WERI-Rb-1 (cell line): Measurements from ENCODE around the gene SAMD10.

Experiments
- DNase-seq: peaks from one replicate; pipeline ENCODE4 v3.0.0-alpha.2; 2020
- H3K27ac ChIP-seq: fragments of 250-450 bp; sonication (Bioruptor Pico); 2 replicates; pipeline ENCODE4 v1.5.1; 2020; ENCODE audit warnings: mild to moderate bottlenecking, moderate library complexity
- H3K27me3 ChIP-seq: fragments of 250-450 bp; sonication (Bioruptor Pico); 2 replicates; pipeline ENCODE4 v1.5.1; 2021; ENCODE audit warnings: mild to moderate bottlenecking, low read depth, moderate library complexity; ENCODE audit not compliant: insufficient read depth, severe bottlenecking
- H3K36me3 ChIP-seq: fragments of 250-450 bp; sonication (Bioruptor Pico); 2 replicates; pipeline ENCODE4 v1.5.1; 2020; ENCODE audit warnings: mild to moderate bottlenecking, moderate library complexity
- H3K4me3 ChIP-seq: 2 replicates; pipeline ENCODE4 v1.5.1; 2011; ENCODE audit warnings: low read depth, mild to moderate bottlenecking, control low read depth, low read length
- H3K9me3 ChIP-seq: fragments of 250-450 bp; sonication (Bioruptor Pico); 2 replicates; pipeline ENCODE4 v1.5.1; 2021; ENCODE audit warnings: mild to moderate bottlenecking, moderate library complexity; ENCODE audit not compliant: severe bottlenecking
- TF ChIP-seq, protein P1 (sequence below): IDR thresholded peaks from 2 replicates; pipeline ENCODE4 v1.5.1; 2011; ENCODE audit warnings: low read depth, mild to moderate bottlenecking, control low read depth, inconsistent platforms, low read length

SAMD10 gene

DNA sequence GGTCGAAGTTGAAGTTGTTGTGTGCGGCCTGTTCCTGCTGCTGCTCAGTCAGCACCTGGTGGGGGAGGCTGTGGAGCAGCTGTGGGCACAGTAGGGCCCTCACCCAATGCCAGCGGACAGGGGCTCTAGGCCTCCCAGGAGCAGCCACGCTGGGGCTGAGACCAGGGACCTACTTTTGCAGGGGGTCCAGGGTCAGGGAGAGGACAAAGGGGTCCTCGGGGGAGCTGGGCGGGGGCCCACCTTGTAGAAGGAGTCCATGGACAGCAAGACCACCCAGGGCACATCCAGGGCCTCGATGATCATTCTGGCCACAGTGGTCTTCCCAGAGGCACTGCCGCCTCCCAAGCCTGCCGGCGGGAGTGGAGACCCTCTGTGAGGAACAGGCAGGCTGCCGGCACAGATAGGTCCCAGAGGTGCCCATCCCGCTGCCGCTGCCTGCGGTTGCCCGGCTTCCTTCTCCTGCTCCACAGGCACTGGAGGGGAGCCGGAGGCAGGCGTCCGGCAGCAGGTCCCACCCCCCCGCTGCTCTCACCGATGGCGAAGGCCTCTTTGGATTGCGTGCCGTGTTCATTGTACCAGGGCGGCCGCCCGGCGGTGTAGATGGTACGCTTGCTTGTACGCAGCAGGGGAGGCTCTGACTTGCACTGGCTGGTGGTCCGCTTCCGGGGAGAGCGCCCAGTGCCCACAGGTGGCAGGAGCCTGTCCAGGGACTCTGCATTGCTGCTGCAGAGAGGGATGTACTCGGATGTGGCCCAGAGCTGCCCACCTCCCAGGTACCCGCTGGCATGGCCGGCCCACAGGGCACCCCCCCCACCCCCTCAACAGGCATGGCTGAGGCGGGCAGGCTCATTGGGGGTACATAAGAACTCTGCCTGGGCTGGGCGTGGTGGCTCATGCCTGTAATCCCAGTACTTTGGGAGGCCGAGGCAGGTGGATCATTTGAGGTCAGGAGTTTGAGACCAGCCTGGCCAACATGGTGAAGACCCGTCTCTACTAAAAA lies 33.2 kb downstream of the SAMD10 start:
- no peak for DNase-seq
- Histone ChIP-seq H3K4me3 (no peak overlapping the region), H3K27ac (no peak overlapping the region), H3K27me3 (no peaks in the 10 kb centered on the region), H3K9me3 (no peaks in the 10 kb centered on the region), H3K36me3 (peaks cover 2% of the 10 kb centered on the region; the same call in 1 of the 2 replicates)
- TF ChIP-seq, protein P1, sequence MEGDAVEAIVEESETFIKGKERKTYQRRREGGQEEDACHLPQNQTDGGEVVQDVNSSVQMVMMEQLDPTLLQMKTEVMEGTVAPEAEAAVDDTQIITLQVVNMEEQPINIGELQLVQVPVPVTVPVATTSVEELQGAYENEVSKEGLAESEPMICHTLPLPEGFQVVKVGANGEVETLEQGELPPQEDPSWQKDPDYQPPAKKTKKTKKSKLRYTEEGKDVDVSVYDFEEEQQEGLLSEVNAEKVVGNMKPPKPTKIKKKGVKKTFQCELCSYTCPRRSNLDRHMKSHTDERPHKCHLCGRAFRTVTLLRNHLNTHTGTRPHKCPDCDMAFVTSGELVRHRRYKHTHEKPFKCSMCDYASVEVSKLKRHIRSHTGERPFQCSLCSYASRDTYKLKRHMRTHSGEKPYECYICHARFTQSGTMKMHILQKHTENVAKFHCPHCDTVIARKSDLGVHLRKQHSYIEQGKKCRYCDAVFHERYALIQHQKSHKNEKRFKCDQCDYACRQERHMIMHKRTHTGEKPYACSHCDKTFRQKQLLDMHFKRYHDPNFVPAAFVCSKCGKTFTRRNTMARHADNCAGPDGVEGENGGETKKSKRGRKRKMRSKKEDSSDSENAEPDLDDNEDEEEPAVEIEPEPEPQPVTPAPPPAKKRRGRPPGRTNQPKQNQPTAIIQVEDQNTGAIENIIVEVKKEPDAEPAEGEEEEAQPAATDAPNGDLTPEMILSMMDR = no peak

DNA sequence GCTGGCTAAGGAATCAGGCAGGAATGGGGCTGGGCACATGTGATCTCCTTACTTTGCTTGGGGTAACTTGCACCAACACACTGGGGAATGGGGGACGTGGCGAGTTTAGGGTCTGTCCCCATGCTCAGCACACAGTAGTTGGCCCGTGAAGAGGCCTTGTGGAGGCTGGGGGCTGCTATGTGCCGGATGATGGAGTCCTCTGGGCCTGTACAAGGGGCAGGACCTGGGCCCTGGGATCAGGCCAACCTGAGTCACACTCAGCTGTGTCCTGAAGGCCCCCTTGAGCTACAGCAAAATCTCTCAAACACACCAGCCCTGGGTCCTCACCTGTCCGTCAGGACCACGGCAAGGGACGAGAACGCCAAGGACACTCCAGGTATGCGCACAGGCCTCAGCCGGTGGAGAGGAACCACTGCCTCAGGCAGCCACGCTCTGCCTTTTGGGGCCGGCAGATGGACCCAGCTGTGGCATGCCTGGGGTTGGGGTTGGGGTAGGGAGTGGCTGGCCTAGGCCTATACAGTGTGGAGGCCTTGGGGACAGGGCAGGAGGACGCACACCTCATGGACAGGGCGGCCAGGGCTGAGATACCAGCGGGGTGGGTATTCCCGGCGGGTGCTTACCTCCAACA lies 34.3 kb downstream of the SAMD10 start:
- Histone ChIP-seq H3K27ac (no peak overlapping the region), H3K27me3 (no peaks in the 10 kb centered on the region), H3K4me3 (no peak overlapping the region), H3K9me3 (no peaks in the 10 kb centered on the region), H3K36me3 (peaks cover 8% of the 10 kb centered on the region)
- DNase-seq = no peak
- TF ChIP-seq, protein P1 = no peak

DNA sequence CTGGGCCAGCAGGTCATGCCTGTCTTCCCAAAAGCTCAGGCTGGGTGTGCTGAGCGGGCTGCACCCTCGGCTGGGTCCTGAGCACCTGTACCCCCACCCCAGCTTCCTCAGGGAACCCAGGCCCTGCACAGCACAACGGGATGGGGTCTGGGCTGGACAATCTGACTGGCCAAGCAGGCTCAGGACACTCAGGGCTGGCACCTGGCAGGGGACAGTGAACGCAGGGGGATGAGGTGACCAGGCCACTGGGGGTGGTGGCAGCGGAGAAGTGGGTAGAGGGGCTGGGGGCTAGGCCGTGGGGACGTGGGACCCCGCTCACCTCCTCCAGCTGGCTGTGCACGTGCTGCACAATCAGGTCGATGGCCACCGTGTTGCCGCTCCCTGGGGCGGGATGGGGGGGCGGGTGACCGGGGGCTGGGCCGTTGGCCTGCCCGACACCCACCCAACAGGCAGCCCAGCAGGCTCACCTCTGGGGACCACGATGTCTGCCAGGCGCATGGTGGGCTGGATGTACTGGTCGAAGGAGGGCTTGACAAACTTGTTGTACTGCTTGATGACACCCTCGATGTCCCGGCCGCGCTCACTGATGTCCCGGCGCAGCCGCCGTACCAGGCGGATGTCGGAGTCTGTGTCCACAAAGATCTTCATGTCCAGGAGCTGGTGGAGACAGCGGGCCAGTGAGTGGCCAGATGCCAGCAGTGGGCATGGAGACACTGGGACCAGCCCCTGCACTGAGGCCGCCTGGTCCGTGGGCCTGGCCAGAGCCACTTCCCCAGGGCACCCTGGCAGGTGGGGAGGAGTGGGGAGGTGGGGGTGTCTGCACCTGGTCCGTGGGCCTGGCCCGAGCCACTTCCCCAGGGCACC lies 35.1 kb downstream of the SAMD10 start:
- H3K36me3 ChIP-seq = peaks cover 9% of the 10 kb centered on the region

DNA sequence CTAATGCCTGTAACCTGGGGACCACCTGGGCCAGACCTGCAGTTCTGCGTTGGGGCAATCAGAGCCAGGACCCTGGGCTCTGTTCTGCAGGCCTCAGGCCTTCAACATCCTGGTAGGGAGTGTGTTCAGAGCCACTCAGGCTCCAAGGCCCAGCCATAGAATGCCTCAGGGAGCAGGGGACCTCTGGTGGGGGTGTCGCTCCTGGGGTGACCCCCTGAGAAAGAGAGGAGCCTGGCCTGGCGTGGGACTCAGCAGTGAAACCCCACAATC lies 35.7 kb downstream of the SAMD10 start:
- no peak overlapping the region for H3K27ac ChIP-seq
- H3K27me3 ChIP-seq = no peaks in the 10 kb centered on the region
- peaks cover 9% of the 10 kb centered on the region for H3K36me3 ChIP-seq
- TF ChIP-seq, protein P1 = no peak
- no peak for DNase-seq
- H3K9me3 ChIP-seq = no peaks in the 10 kb centered on the region
- no peak overlapping the region for H3K4me3 ChIP-seq

More for the DNA sequence above, 35.1 kb downstream of the SAMD10 start:
- H3K9me3 ChIP-seq = no peaks in the 10 kb centered on the region
- no peak overlapping the region for H3K27ac ChIP-seq
- H3K4me3 ChIP-seq = no peak overlapping the region
- no peaks in the 10 kb centered on the region for H3K27me3 ChIP-seq
- DNase-seq = no peak
- TF ChIP-seq, protein P1 = no peak

DNA sequence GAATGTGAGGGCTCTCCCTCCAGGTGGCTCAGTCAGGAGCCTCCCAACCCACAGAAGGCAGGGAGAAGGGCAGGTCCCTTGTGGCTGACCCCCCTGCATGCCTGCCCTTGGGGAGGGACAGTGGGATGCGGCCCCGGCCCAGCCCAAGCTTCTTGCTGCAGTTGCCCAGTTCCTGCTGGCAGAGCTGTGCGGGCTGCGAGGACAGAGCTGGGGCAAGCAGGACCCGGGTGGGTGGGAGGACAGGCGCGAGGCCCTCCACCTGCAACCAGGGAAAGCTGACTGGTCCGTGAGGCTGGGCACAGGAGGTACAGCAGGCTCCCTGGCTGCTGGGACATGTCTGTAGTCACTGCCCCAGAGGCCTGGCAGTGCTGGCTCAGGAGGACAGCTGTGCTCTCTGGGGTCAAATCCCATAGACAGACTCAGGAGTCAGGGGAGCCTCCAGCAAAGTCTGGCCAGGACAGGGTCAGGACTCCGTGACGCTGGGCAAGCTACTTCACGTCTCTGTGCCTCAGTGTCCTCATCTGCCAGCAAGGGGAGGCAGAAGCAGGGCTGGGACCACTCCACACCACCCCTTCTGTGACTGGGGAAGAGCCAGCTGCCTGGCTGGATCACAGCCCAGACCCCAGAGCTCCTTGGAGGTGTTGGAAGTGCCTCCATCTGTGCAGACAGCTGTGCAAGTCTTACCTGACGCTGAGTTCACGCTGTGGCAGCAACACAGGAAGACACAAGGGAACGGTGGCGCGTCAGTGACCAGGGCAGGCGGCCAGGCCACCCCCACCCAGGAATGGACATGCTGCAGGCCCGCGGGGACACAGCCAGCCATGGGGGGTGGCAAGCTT lies 36.3 kb downstream of the SAMD10 start:
- Histone ChIP-seq H3K27ac (0 out of 2 replicates have a peak overlapping the region, but pooled peaks have one; percentile 6), H3K27me3 (no peaks in the 10 kb centered on the region), H3K9me3 (no peaks in the 10 kb centered on the region), H3K4me3 (no peak overlapping the region), H3K36me3 (peaks cover 9% of the 10 kb centered on the region)
- DNase-seq = no peak
- TF ChIP-seq, protein P1 = no peak
